ENCODE results near the gene TMPRSS9. TPM values are rescaled to one million over a fixed set of nuclear protein-coding genes. Genes with fewer than 3 reads are reported as not detected.

Gene TMPRSS9
- total RNA-seq, 2 experiments from 2014 or later, result not detected

- Mint-ChIP-seq H3K27me3 (ENCODE audit: low read depth) (no peaks in the 10 kb centered on the region), H3K4me3 (peak overlapping the region; percentile 93), H3K4me1 (ENCODE audit: low read depth) (peaks cover 13% of the 10 kb centered on the region), H3K27ac (peak overlapping the region; percentile 96), H3K36me3 (ENCODE audit: low read depth) (peaks cover 14% of the 10 kb centered on the region), H3K9me3 (no peaks in the 10 kb centered on the region)
- peak; percentile 26 for DNase-seq
- intact Hi-C loops (cut with micrococcal nuclease), result loop anchor here (1.0 kb wide), 2 partner anchors 30 to 191 kb away; partner anchors contain the start of genes PLEKHJ1 and SF3A2
- CTCF ChIA-PET, result interaction anchor here (0.6 to 1.3 kb wide), 3 partner anchors 34 to 188 kb away, joined by 3 to 4 read pairs (median 3); no protein-coding TSS in a partner anchor
Observed at GRCh38 chr19:2426611-2427428, 66.8 kb downstream of the TMPRSS9 start.

- H3K4me1 Mint-ChIP-seq (ENCODE audit: low read depth), result peaks cover 13% of the 10 kb centered on the region
- peak within 1 kb of the TSS; percentile 96 for H3K27ac Mint-ChIP-seq
- H3K36me3 Mint-ChIP-seq (ENCODE audit: low read depth), result peaks cover 19% of the 10 kb centered on the region
- peak within 1 kb of the TSS; percentile 93 for H3K4me3 Mint-ChIP-seq
- H3K27me3 Mint-ChIP-seq (ENCODE audit: low read depth), result no peaks in the 10 kb centered on the region
- CTCF ChIA-PET, result interaction anchor here (1.3 kb wide), 1 partner anchor 35 kb away, joined by 4 read pairs; no protein-coding TSS in a partner anchor
- intact Hi-C loops (cut with micrococcal nuclease), result loop anchor here (1.0 kb wide), 2 partner anchors 30 to 191 kb away; partner anchors contain the start of genes PLEKHJ1 and SF3A2
- no peaks in the 10 kb centered on the region for H3K9me3 Mint-ChIP-seq
- DNase-seq, result peak; percentile 96
Observed at GRCh38 chr19:2427429-2428320, 67.6 kb downstream of the TMPRSS9 start, which contains the start of gene TIMM13. Gene TIMM13, minus strand, starts transcription at chr19:2427586. Its CDS starts 53 bp downstream, at chr19:2427533.

- intact Hi-C loops (cut with micrococcal nuclease), result no loop called here
- Mint-ChIP-seq H3K4me3 (no peak overlapping the region), H3K27ac (no peak overlapping the region), H3K9me3 (no peaks in the 10 kb centered on the region), H3K27me3 (ENCODE audit: low read depth) (no peaks in the 10 kb centered on the region), H3K4me1 (ENCODE audit: low read depth) (peaks cover 13% of the 10 kb centered on the region), H3K36me3 (ENCODE audit: low read depth) (peaks cover 19% of the 10 kb centered on the region)
- no peak for DNase-seq
- CTCF ChIA-PET, result no interaction called here
Observed at GRCh38 chr19:2428321-2428690, 68.2 kb downstream of the TMPRSS9 start.

GRCh38 chr19:2428756-2429711 lies 69.0 kb downstream of the TMPRSS9 start:
- peaks cover 13% of the 10 kb centered on the region for H3K4me1 Mint-ChIP-seq (ENCODE audit: low read depth)
- no peak for DNase-seq
- H3K27me3 Mint-ChIP-seq (ENCODE audit: low read depth), result no peaks in the 10 kb centered on the region
- H3K9me3 Mint-ChIP-seq, result no peaks in the 10 kb centered on the region
- intact Hi-C loops (cut with micrococcal nuclease), result no loop called here
- CTCF ChIA-PET, result no interaction called here
- H3K36me3 Mint-ChIP-seq (ENCODE audit: low read depth), result peaks cover 19% of the 10 kb centered on the region
- no peak overlapping the region for H3K4me3 Mint-ChIP-seq
- no peak overlapping the region for H3K27ac Mint-ChIP-seq

- no peak overlapping the region for H3K27ac Mint-ChIP-seq
- CTCF ChIA-PET, result no interaction called here
Observed at GRCh38 chr19:2429917-2430535, 70.0 kb downstream of the TMPRSS9 start.

GRCh38 chr19:2431318-2432055 lies 71.4 kb downstream of the TMPRSS9 start:
- Mint-ChIP-seq H3K27ac (no peak overlapping the region), H3K4me1 (ENCODE audit: low read depth) (peaks cover 6% of the 10 kb centered on the region), H3K27me3 (ENCODE audit: low read depth) (no peaks in the 10 kb centered on the region), H3K4me3 (no peak overlapping the region), H3K36me3 (ENCODE audit: low read depth) (peaks cover 25% of the 10 kb centered on the region), H3K9me3 (no peaks in the 10 kb centered on the region)
- intact Hi-C loops (cut with micrococcal nuclease), result no loop called here
- CTCF ChIA-PET, result no interaction called here
- no peak for DNase-seq

More at GRCh38 chr19:2429917-2430535, 70.0 kb downstream of the TMPRSS9 start:
- Mint-ChIP-seq H3K36me3 (ENCODE audit: low read depth) (peaks cover 23% of the 10 kb centered on the region), H3K9me3 (no peaks in the 10 kb centered on the region), H3K4me1 (ENCODE audit: low read depth) (peaks cover 13% of the 10 kb centered on the region), H3K27me3 (ENCODE audit: low read depth) (no peaks in the 10 kb centered on the region), H3K4me3 (no peak overlapping the region)
- DNase-seq, result no peak
- intact Hi-C loops (cut with micrococcal nuclease), result no loop called here

GRCh38 chr19:2432131-2432848 lies 72.2 kb downstream of the TMPRSS9 start:
- peaks cover 3% of the 10 kb centered on the region for H3K4me1 Mint-ChIP-seq (ENCODE audit: low read depth)
- H3K27me3 Mint-ChIP-seq (ENCODE audit: low read depth), result no peaks in the 10 kb centered on the region
- no peak for DNase-seq
- H3K36me3 Mint-ChIP-seq (ENCODE audit: low read depth), result peaks cover 20% of the 10 kb centered on the region
- H3K4me3 Mint-ChIP-seq, result no peak overlapping the region
- intact Hi-C loops (cut with micrococcal nuclease), result no loop called here
- H3K9me3 Mint-ChIP-seq, result no peaks in the 10 kb centered on the region
- CTCF ChIA-PET, result no interaction called here
- no peak overlapping the region for H3K27ac Mint-ChIP-seq

GRCh38 chr19:2433854-2434253 lies 73.8 kb downstream of the TMPRSS9 start:
- H3K27ac Mint-ChIP-seq, result no peak overlapping the region
- H3K36me3 Mint-ChIP-seq (ENCODE audit: low read depth), result peaks cover 20% of the 10 kb centered on the region
- no peak for DNase-seq
- H3K9me3 Mint-ChIP-seq, result no peaks in the 10 kb centered on the region
- no peaks in the 10 kb centered on the region for H3K27me3 Mint-ChIP-seq (ENCODE audit: low read depth)
- no peak overlapping the region for H3K4me3 Mint-ChIP-seq
- intact Hi-C loops (cut with micrococcal nuclease), result no loop called here
- no peaks in the 10 kb centered on the region for H3K4me1 Mint-ChIP-seq (ENCODE audit: low read depth)
- CTCF ChIA-PET, result no interaction called here

- intact Hi-C loops (cut with micrococcal nuclease), result no loop called here
- Mint-ChIP-seq H3K36me3 (ENCODE audit: low read depth) (peaks cover 20% of the 10 kb centered on the region), H3K9me3 (no peaks in the 10 kb centered on the region), H3K27me3 (ENCODE audit: low read depth) (no peaks in the 10 kb centered on the region), H3K4me3 (no peak overlapping the region), H3K27ac (peak overlapping the region; percentile 53), H3K4me1 (ENCODE audit: low read depth) (no peaks in the 10 kb centered on the region)
- no peak for DNase-seq
- CTCF ChIA-PET, result no interaction called here
Observed at GRCh38 chr19:2434267-2434666, 74.2 kb downstream of the TMPRSS9 start.

GRCh38 chr19:2434721-2435265 lies 74.7 kb downstream of the TMPRSS9 start:
- intact Hi-C loops (cut with micrococcal nuclease), result no loop called here
- Mint-ChIP-seq H3K9me3 (no peaks in the 10 kb centered on the region), H3K36me3 (ENCODE audit: low read depth) (peaks cover 20% of the 10 kb centered on the region), H3K27me3 (ENCODE audit: low read depth) (no peaks in the 10 kb centered on the region), H3K4me1 (ENCODE audit: low read depth) (no peaks in the 10 kb centered on the region), H3K27ac (no peak overlapping the region), H3K4me3 (no peak overlapping the region)
- no peak for DNase-seq
- CTCF ChIA-PET, result interaction anchor here (0.6 kb wide), 1 partner anchor 42 kb away, joined by 4 read pairs; no protein-coding TSS in a partner anchor

Measured in activated naive CD4-positive, alpha-beta T cell treated with anti-CD3 and anti-CD28 coated beads for 36 hours (primary cell).